HG02610 (cell line): Measurements from ENCODE around the gene PCAT6.
"Not testable (repeated sequence)": the region's sequence is repeated elsewhere in the genome, so short reads cannot be mapped to it uniquely, and the experiment has no call there.

Source experiments
- ATAC-seq: cut with Tn5 transposase; IDR thresholded peaks from one replicate; pipeline ENCODE4 v1.9.1; 2021; ENCODE audit warnings: mild to moderate bottlenecking, moderate library complexity; ENCODE audit not compliant: unreplicated experiment

PCAT6 gene

GRCh38 chr1:202810615-202811295 is at the start of gene PCAT6:
TSS of gene PCAT6 (plus strand) at chr1:202810954.
- ATAC-seq = peak; percentile 72

GRCh38 chr1:202762019-202762418 is 48.7 kb upstream of the PCAT6 start:
- no peak for ATAC-seq

- ATAC-seq = no peak
Observed at GRCh38 chr1:202765721-202766120, 45.0 kb upstream of the PCAT6 start.

GRCh38 chr1:202770135-202770534 is 40.6 kb upstream of the PCAT6 start:
- ATAC-seq = no peak

- no peak for ATAC-seq
Observed at GRCh38 chr1:202781180-202781579, 29.6 kb upstream of the PCAT6 start.

- ATAC-seq = no peak
Observed at GRCh38 chr1:202786804-202787203, 23.9 kb upstream of the PCAT6 start.

GRCh38 chr1:202788800-202789199 is 22.0 kb upstream of the PCAT6 start:
- no peak for ATAC-seq

GRCh38 chr1:202791077-202791747 is 19.5 kb upstream of the PCAT6 start:
- no peak for ATAC-seq

- no peak for ATAC-seq
Observed at GRCh38 chr1:202794051-202794740, 16.6 kb upstream of the PCAT6 start.

- ATAC-seq = not testable (repeated sequence)
Observed at GRCh38 chr1:202794931-202795330, 15.8 kb upstream of the PCAT6 start.

GRCh38 chr1:202796670-202797069 is 14.1 kb upstream of the PCAT6 start:
- no peak for ATAC-seq

- ATAC-seq = no peak
Observed at GRCh38 chr1:202798260-202798659, 12.5 kb upstream of the PCAT6 start.

GRCh38 chr1:202798792-202799331 is 11.9 kb upstream of the PCAT6 start:
- ATAC-seq = no peak

- ATAC-seq = no peak
Observed at GRCh38 chr1:202800742-202801141, 10.0 kb upstream of the PCAT6 start.

GRCh38 chr1:202801175-202801574 is 9.6 kb upstream of the PCAT6 start:
- no peak for ATAC-seq

- ATAC-seq = no peak
Observed at GRCh38 chr1:202802034-202802433, 8.7 kb upstream of the PCAT6 start.

- ATAC-seq = no peak
Observed at GRCh38 chr1:202802998-202803932, 7.5 kb upstream of the PCAT6 start.

- no peak for ATAC-seq
Observed at GRCh38 chr1:202804126-202804525, 6.6 kb upstream of the PCAT6 start.

GRCh38 chr1:202805886-202806844 is 4.6 kb upstream of the PCAT6 start:
- ATAC-seq = no peak
